WTC11 (cell line): ENCODE measurements around the gene KIF12. TPM values are rescaled to one million over a fixed set of nuclear protein-coding genes. Genes with fewer than 3 reads are reported as not detected.

Experiments
- ATAC-seq: fragments of 200-7000 bp; cut with Tn5 transposase; 2 replicates; pipeline ENCODE4 v1.10.0; 2021; ENCODE audit warnings: mild to moderate bottlenecking, moderate library complexity
- CTCF ChIA-PET: fragments of 300-600 bp; sonication (Branson Sonifier 250); formaldehyde crosslinking; loops from one replicate; lab custom pipeline; 2021; ENCODE audit warnings: antibody characterized with exemption; lab: Charles Lee
- POLR2A ChIA-PET: fragments of 350-600 bp; sonication (Branson Sonifier 250); formaldehyde crosslinking; loops from one replicate; lab custom pipeline; 2021; ENCODE audit warnings: antibody characterized with exemption; lab: Charles Lee
- DNase-seq: peaks from one replicate; pipeline ENCODE4 v3.0.0; 2021; ENCODE audit warnings: low spot score
- H3K27ac Mint-ChIP-seq: 2 replicates; pipeline ENCODE4 v1.8.0; 2021; ENCODE audit warnings: mixed read lengths
- H3K27me3 Mint-ChIP-seq: 2 replicates; pipeline ENCODE4 v1.8.0; 2021; ENCODE audit warnings: low read depth, mild to moderate bottlenecking, moderate library complexity, mixed read lengths
- H3K36me3 Mint-ChIP-seq: 2 replicates; pipeline ENCODE4 v1.8.0; 2021; ENCODE audit warnings: mixed read lengths
- H3K4me1 Mint-ChIP-seq: 2 replicates; pipeline ENCODE4 v1.8.0; 2022; ENCODE audit warnings: mixed read lengths
- H3K4me3 Mint-ChIP-seq: 2 replicates; pipeline ENCODE4 v1.8.0; 2021; ENCODE audit warnings: mild to moderate bottlenecking, moderate library complexity, mixed read lengths
- H3K9me3 Mint-ChIP-seq: 2 replicates; pipeline ENCODE4 v1.8.0; 2021; ENCODE audit warnings: mixed read lengths
- ATF2 ChIP-seq: sonication (generic); formaldehyde crosslinking; IDR thresholded peaks from 2 replicates; pipeline ENCODE4 v1.8.1; 2022; ENCODE audit warnings: low read depth, missing genetic modification reagents, borderline replicate concordance
- CREB1 ChIP-seq: sonication (generic); formaldehyde crosslinking; IDR thresholded peaks from 2 replicates; pipeline ENCODE4 v1.8.0; 2023; ENCODE audit warnings: mild to moderate bottlenecking, missing genetic modification reagents
- E2F1 ChIP-seq: sonication (generic); formaldehyde crosslinking; IDR thresholded peaks from 2 replicates; pipeline ENCODE4 v1.8.0; 2022; ENCODE audit warnings: mild to moderate bottlenecking, missing genetic modification reagents
- ELF4 ChIP-seq: sonication (generic); formaldehyde crosslinking; IDR thresholded peaks from 2 replicates; pipeline ENCODE4 v1.8.1; 2022; ENCODE audit warnings: low read depth, mild to moderate bottlenecking, moderate library complexity, missing genetic modification reagents
- ETV6 ChIP-seq: sonication (generic); formaldehyde crosslinking; IDR thresholded peaks from 2 replicates; pipeline ENCODE4 v1.8.1; 2022; ENCODE audit warnings: mild to moderate bottlenecking, missing genetic modification reagents
- GABPB1 ChIP-seq: sonication (generic); formaldehyde crosslinking; IDR thresholded peaks from 2 replicates; pipeline ENCODE4 v1.8.1; 2023; ENCODE audit warnings: mild to moderate bottlenecking, missing genetic modification reagents
- HMGA2 ChIP-seq: fragments of 250-450 bp; sonication (Bioruptor Pico); IDR thresholded peaks from 2 replicates; pipeline ENCODE4 v1.4.0; 2021; ENCODE audit warnings: mild to moderate bottlenecking, moderate library complexity
- HMGXB4 ChIP-seq: sonication (generic); formaldehyde crosslinking; IDR thresholded peaks from 2 replicates; pipeline ENCODE4 v1.8.1; 2023; ENCODE audit warnings: mild to moderate bottlenecking, moderate library complexity, missing genetic modification reagents
- NR1H2 ChIP-seq: sonication (generic); formaldehyde crosslinking; IDR thresholded peaks from 2 replicates; pipeline ENCODE4 v1.9.0; 2021; ENCODE audit warnings: mild to moderate bottlenecking, moderate library complexity, missing genetic modification reagents
- OVOL2 ChIP-seq: fragments of 250-450 bp; sonication (Bioruptor Pico); IDR thresholded peaks from 2 replicates; pipeline ENCODE4 v1.9.0; 2021; ENCODE audit warnings: mild to moderate bottlenecking, borderline replicate concordance
- SMAD3 ChIP-seq: sonication (generic); formaldehyde crosslinking; IDR thresholded peaks from 2 replicates; pipeline ENCODE4 v1.8.0; 2022; ENCODE audit warnings: missing genetic modification reagents, mild to moderate bottlenecking, borderline replicate concordance
- TEAD1 ChIP-seq: sonication (generic); formaldehyde crosslinking; IDR thresholded peaks from 2 replicates; pipeline ENCODE4 v1.8.0; 2022; ENCODE audit warnings: mild to moderate bottlenecking, missing genetic modification reagents
- USF2 ChIP-seq: sonication (generic); formaldehyde crosslinking; IDR thresholded peaks from 2 replicates; pipeline ENCODE4 v1.8.1; 2023; ENCODE audit warnings: mild to moderate bottlenecking, missing genetic modification reagents, moderate library complexity
- ZBTB21 ChIP-seq: sonication (generic); formaldehyde crosslinking; IDR thresholded peaks from 2 replicates; pipeline ENCODE4 v1.8.1; 2023; ENCODE audit warnings: mild to moderate bottlenecking, missing genetic modification reagents, borderline replicate concordance
- ZMAT4 ChIP-seq: fragments of 250-450 bp; sonication (Bioruptor Pico); IDR thresholded peaks from 2 replicates; pipeline ENCODE4 v1.9.0; 2021; ENCODE audit warnings: mild to moderate bottlenecking
- ZNF121 ChIP-seq: sonication (generic); formaldehyde crosslinking; IDR thresholded peaks from 2 replicates; pipeline ENCODE4 v1.8.0; 2023; ENCODE audit warnings: missing genetic modification reagents
- ZNF219 ChIP-seq: sonication (generic); formaldehyde crosslinking; IDR thresholded peaks from 2 replicates; pipeline ENCODE4 v1.8.0; 2023; ENCODE audit warnings: missing genetic modification reagents, mild to moderate bottlenecking, borderline replicate concordance
- ZNF232 ChIP-seq: sonication (generic); formaldehyde crosslinking; IDR thresholded peaks from 2 replicates; pipeline ENCODE4 v1.8.0; 2022; ENCODE audit warnings: mild to moderate bottlenecking, missing genetic modification reagents
- ZNF263 ChIP-seq: sonication (generic); formaldehyde crosslinking; IDR thresholded peaks from 2 replicates; pipeline ENCODE4 v1.8.1; 2022; ENCODE audit warnings: low read depth, mild to moderate bottlenecking, moderate library complexity, missing genetic modification reagents
- ZNF317 ChIP-seq: sonication (generic); formaldehyde crosslinking; IDR thresholded peaks from 2 replicates; pipeline ENCODE4 v1.8.1; 2023; ENCODE audit warnings: low read depth, mild to moderate bottlenecking, moderate library complexity, missing genetic modification reagents, borderline replicate concordance
- ZNF396 ChIP-seq: fragments of 250-450 bp; sonication (Bioruptor Pico); IDR thresholded peaks from 2 replicates; pipeline ENCODE4 v1.8.0; 2021; ENCODE audit warnings: mild to moderate bottlenecking, moderate library complexity, borderline replicate concordance
- ZNF532 ChIP-seq: fragments of 250-450 bp; sonication (Bioruptor Pico); IDR thresholded peaks from 2 replicates; pipeline ENCODE4 v1.9.0; 2021; ENCODE audit warnings: mild to moderate bottlenecking, borderline replicate concordance
- ZNF671 ChIP-seq: fragments of 250-450 bp; sonication (Bioruptor Pico); IDR thresholded peaks from 2 replicates; pipeline ENCODE4 v1.8.0; 2021; ENCODE audit warnings: mild to moderate bottlenecking
- total RNA-seq: library from RNA; stranded (reverse); gene quantifications from 3 replicates; pipeline ENCODE4 v1.2.3, GENCODE V29; 2021

KIF12 gene
- total RNA-seq, 1 experiment from 2014 or later = 4.0 TPM

GRCh38 chr9:114102484-114102883 lies 3.4 kb upstream of the KIF12 start:
- DNase-seq = no peak
- CTCF ChIA-PET = interaction anchor here (2.1 kb wide), 1 partner anchor 20 kb away, joined by 4 read pairs; no protein-coding TSS in a partner anchor
- peaks cover 79% of the 10 kb centered on the region for H3K27me3 Mint-ChIP-seq
- peaks cover 11% of the 10 kb centered on the region for H3K9me3 Mint-ChIP-seq
- POLR2A ChIA-PET = no interaction called here
- H3K36me3 Mint-ChIP-seq = peaks cover 6% of the 10 kb centered on the region
- ATAC-seq = no peak
- H3K4me3 Mint-ChIP-seq = no peak overlapping the region
- H3K27ac Mint-ChIP-seq = no peak overlapping the region
- TF ChIP-seq TEAD1 (CRISPR knock-in tag) (no peak), NR1H2 (CRISPR knock-in tag) (no peak), ZNF219 (CRISPR knock-in tag) (no peak), GABPB1 (no peak), ZNF317 (CRISPR knock-in tag) (peak; percentile 94)
- TF ChIP-seq, all 79 proteins: peak for 1
- H3K4me1 Mint-ChIP-seq = peaks cover 16% of the 10 kb centered on the region

GRCh38 chr9:114100536-114100935 lies 1.4 kb upstream of the KIF12 start:
- ChIA-PET POLR2A (no interaction called here), CTCF (interaction anchor here (1.0 to 7.4 kb wide), 4 partner anchors 8 to 190 kb away, joined by 4 to 101 read pairs (median 45); no protein-coding TSS in a partner anchor)
- no peak for ATAC-seq
- peaks cover 6% of the 10 kb centered on the region for H3K36me3 Mint-ChIP-seq
- no peak for DNase-seq
- TF ChIP-seq ATF2 (CRISPR knock-in tag) (no peak), E2F1 (no peak), ZNF671 (CRISPR knock-in tag) (no peak), ELF4 (CRISPR knock-in tag) (no peak), ZNF263 (no peak), HMGA2 (no peak), USF2 (CRISPR knock-in tag) (no peak), CREB1 (CRISPR knock-in tag) (no peak), ZNF396 (no peak), ZNF121 (no peak), ETV6 (CRISPR knock-in tag) (no peak), ZNF532 (CRISPR knock-in tag) (no peak), ZMAT4 (CRISPR knock-in tag) (no peak), SMAD3 (CRISPR knock-in tag) (no peak), ZNF232 (CRISPR knock-in tag) (no peak), ZNF317 (CRISPR knock-in tag) (no peak), ZBTB21 (no peak), HMGXB4 (CRISPR knock-in tag) (no peak), OVOL2 (CRISPR knock-in tag) (no peak)
- H3K27ac Mint-ChIP-seq = no peak overlapping the region
- peaks cover 11% of the 10 kb centered on the region for H3K9me3 Mint-ChIP-seq
- H3K4me3 Mint-ChIP-seq = no peak overlapping the region
- peaks cover 18% of the 10 kb centered on the region for H3K4me1 Mint-ChIP-seq
- peaks cover 89% of the 10 kb centered on the region for H3K27me3 Mint-ChIP-seq
